HepG2 (cell line): ENCODE measurements around the gene CRKL. TPM values are rescaled to one million over a fixed set of nuclear protein-coding genes. Genes with fewer than 3 reads are reported as not detected.

ENCODE experiments used
- ATAD3A ChIP-seq: sonication (generic); formaldehyde crosslinking; IDR thresholded peaks from 2 replicates; pipeline ENCODE4 v1.4.0; 2020; ENCODE audit warnings: missing genetic modification reagents
- KDM5A ChIP-seq: fragments of 200-600 bp; sonication (generic); IDR thresholded peaks from 2 replicates; pipeline ENCODE4 v1.7.0; 2018; ENCODE audit warnings: antibody characterized with exemption, mild to moderate bottlenecking, low read length, borderline replicate concordance
- KMT2A ChIP-seq: sonication (generic); formaldehyde crosslinking; IDR thresholded peaks from 2 replicates; pipeline ENCODE4 v1.4.0; 2020; ENCODE audit warnings: missing genetic modification reagents
- MEIS1 ChIP-seq: sonication (generic); formaldehyde crosslinking; IDR thresholded peaks from 2 replicates; pipeline ENCODE4 v1.9.0; 2021; ENCODE audit warnings: mild to moderate bottlenecking, missing genetic modification reagents, moderate library complexity, borderline replicate concordance
- NFRKB ChIP-seq: fragments of 450-650 bp; IDR thresholded peaks from 2 replicates; pipeline ENCODE4 v1.6.1; 2017
- PLRG1 ChIP-seq: fragments of 450-650 bp; conservative IDR thresholded peaks from 2 replicates; pipeline ENCODE4 v1.6.1; 2016
- RBM39 ChIP-seq: fragments of 200-400 bp; formaldehyde crosslinking; IDR thresholded peaks from one replicate; pipeline ENCODE4 v1.6.1; 2018; ENCODE audit warnings: antibody characterized with exemption, mild to moderate bottlenecking, low read depth, low read length; ENCODE audit not compliant: poor library complexity, severe bottlenecking
- SALL1 ChIP-seq: sonication (generic); formaldehyde crosslinking; IDR thresholded peaks from 2 replicates; pipeline ENCODE4 v1.8.0; 2022; ENCODE audit warnings: mild to moderate bottlenecking, missing genetic modification reagents
- SIX1 ChIP-seq: sonication (generic); formaldehyde crosslinking; IDR thresholded peaks from 2 replicates; pipeline ENCODE4 v1.4.0; 2020; ENCODE audit warnings: missing genetic modification reagents, borderline replicate concordance
- SOX5 ChIP-seq: IDR thresholded peaks from 2 replicates; pipeline ENCODE4 v1.6.1; 2016; ENCODE audit warnings: borderline replicate concordance
- TAF15 ChIP-seq: fragments of 200-400 bp; formaldehyde crosslinking; IDR thresholded peaks from one replicate; pipeline ENCODE4 v1.6.1; 2018; ENCODE audit warnings: mild to moderate bottlenecking, low read depth, low read length; ENCODE audit not compliant: poor library complexity, severe bottlenecking
- TEAD2 ChIP-seq: sonication (generic); formaldehyde crosslinking; IDR thresholded peaks from 2 replicates; pipeline ENCODE4 v1.9.0; 2021; ENCODE audit warnings: missing genetic modification reagents
- ZMYM2 ChIP-seq: sonication (generic); formaldehyde crosslinking; IDR thresholded peaks from 2 replicates; pipeline ENCODE4 v1.8.0; 2022; ENCODE audit warnings: mild to moderate bottlenecking, missing genetic modification reagents
- ZNF136 ChIP-seq: sonication (generic); formaldehyde crosslinking; IDR thresholded peaks from 2 replicates; pipeline ENCODE4 v1.8.1; 2022; ENCODE audit warnings: low read depth, mild to moderate bottlenecking, moderate library complexity, missing genetic modification reagents
- ZNF263 ChIP-seq: sonication (generic); formaldehyde crosslinking; IDR thresholded peaks from 2 replicates; pipeline ENCODE4 v1.4.0; 2020; ENCODE audit warnings: missing genetic modification reagents
- ZNF367 ChIP-seq: sonication (generic); formaldehyde crosslinking; IDR thresholded peaks from 2 replicates; pipeline ENCODE4 v1.4.0; 2020; ENCODE audit warnings: missing genetic modification reagents, borderline replicate concordance
- ZNF383 ChIP-seq: sonication (generic); formaldehyde crosslinking; IDR thresholded peaks from 2 replicates; pipeline ENCODE4 v1.4.0; 2020; ENCODE audit warnings: missing genetic modification reagents, mild to moderate bottlenecking, borderline replicate concordance
- ZNF746 ChIP-seq: sonication (generic); formaldehyde crosslinking; IDR thresholded peaks from 2 replicates; pipeline ENCODE4 v1.8.0; 2022; ENCODE audit warnings: mild to moderate bottlenecking, missing genetic modification reagents
- ZSCAN30 ChIP-seq: sonication (generic); formaldehyde crosslinking; IDR thresholded peaks from 2 replicates; pipeline ENCODE4 v1.5.0; 2020; ENCODE audit warnings: mild to moderate bottlenecking, missing genetic modification reagents
- polyA plus RNA-seq, 8 experiments: library from polyadenylated mRNA; depleted of rRNA in 3 of 8; stranded (reverse) in 7 of 8; unstranded in 1 of 8; fragments of >200 nt; fragmentation: Illumina TruSeq in 4 of 8; extraction: Trizol in 4 of 8; gene quantifications; 2 replicates each; pipeline versions ENCODE4 v1.2.1 to v1.2.3, GENCODE V29; 2011 to 2016; ENCODE audit warnings: low read depth in 4 of 8, missing spikeins in 1 of 8, mixed read lengths in 1 of 8; ENCODE audit not compliant: insufficient read depth in 1 of 8
- total RNA-seq, 5 experiments: library from RNA; depleted of rRNA; stranded (reverse); fragments of >200 nt; fragmentation: Illumina TruSeq; extraction: Trizol; gene quantifications; 2 replicates each; pipeline ENCODE4 v1.2.3, GENCODE V29; 2016; ENCODE audit warnings: low read depth in 1 of 5
- TF ChIP-seq, protein P1 (sequence below): sonication (generic); formaldehyde crosslinking; IDR thresholded peaks from 2 replicates; pipeline ENCODE4 v1.5.0; 2020; ENCODE audit warnings: mild to moderate bottlenecking, missing genetic modification reagents
- TF ChIP-seq, protein P2 (sequence below): sonication (generic); formaldehyde crosslinking; IDR thresholded peaks from 2 replicates; pipeline ENCODE4 v1.8.0; 2022; ENCODE audit warnings: mild to moderate bottlenecking, missing genetic modification reagents, borderline replicate concordance
- TF ChIP-seq, protein P3 (sequence below): sonication (generic); formaldehyde crosslinking; IDR thresholded peaks from 2 replicates; pipeline ENCODE4 v1.8.1; 2023; ENCODE audit warnings: mild to moderate bottlenecking, missing genetic modification reagents
- TF ChIP-seq, protein P4 (sequence below): sonication (generic); formaldehyde crosslinking; IDR thresholded peaks from 2 replicates; pipeline ENCODE4 v1.5.0; 2020; ENCODE audit warnings: mild to moderate bottlenecking, missing genetic modification reagents
- TF ChIP-seq, protein P5 (sequence below): sonication (generic); formaldehyde crosslinking; IDR thresholded peaks from 2 replicates; pipeline ENCODE4 v1.5.0; 2020; ENCODE audit warnings: mild to moderate bottlenecking, low read depth, missing genetic modification reagents, borderline replicate concordance

Gene CRKL
- total and polyA plus RNA-seq, 2 of the 13 experiments (the other 11 are each of a cell fraction or from before 2014, with no cell fraction given) = 37.4 to 60.6 TPM

DNA sequence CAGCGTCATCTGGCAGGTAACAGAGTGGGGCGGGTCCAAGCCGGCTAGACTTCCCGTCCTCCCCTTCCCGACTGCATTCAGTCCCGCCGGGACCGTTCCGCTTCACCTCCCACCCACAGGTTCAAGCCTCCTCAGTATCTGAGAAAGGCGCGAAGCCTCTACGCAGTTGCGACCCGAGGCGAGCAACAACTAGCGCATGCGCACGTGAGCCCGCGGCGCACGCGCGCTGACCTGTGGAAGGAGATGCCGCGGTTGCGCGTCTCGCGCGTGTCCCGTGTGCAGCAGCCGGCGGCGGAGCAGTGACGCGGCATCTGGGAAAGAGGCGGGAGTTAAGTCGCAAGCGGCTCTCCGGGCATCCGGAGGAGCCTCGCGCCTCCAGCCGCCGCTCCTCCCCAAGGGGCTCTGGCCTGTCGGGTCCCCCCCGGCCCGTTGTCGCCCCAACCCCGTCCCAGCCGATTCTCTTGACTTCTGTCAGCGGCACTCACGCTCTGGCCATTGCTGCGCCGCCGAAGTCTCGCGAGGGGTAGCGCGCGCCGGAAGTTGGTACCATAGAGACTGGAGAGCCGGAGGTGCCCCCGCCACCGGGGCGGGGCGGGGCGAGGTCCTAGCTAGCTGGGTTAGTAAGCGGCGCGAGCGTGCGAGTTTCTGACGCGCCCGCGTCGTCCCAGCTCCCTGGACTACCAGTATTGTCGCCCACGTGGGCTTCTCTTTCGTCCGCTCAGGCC, 84.6 kb downstream of the CRKL start, which contains the start of gene THAP7 (continued):
- TF ChIP-seq ZMYM2 (no peak), ATAD3A (CRISPR knock-in tag) (no peak), SALL1 (peak; percentile 85), RBM39 (peak; percentile 49), TAF15 (peak; percentile 5), NFRKB (no peak), ZNF746 (peak; percentile 76), ZNF136 (CRISPR knock-in tag) (peak; percentile 13; the same call in 1 of the 2 replicates), ZNF263 (CRISPR knock-in tag) (no peak), SOX5 (CRISPR knock-in tag) (peak; percentile 29; the same call in 1 of the 2 replicates), KMT2A (CRISPR knock-in tag) (peak; percentile 68), PLRG1 (no peak), ZNF383 (CRISPR knock-in tag) (no peak), KDM5A (peak; percentile 74; the same call in 1 of the 2 replicates), SIX1 (CRISPR knock-in tag) (0 out of 2 replicates have a peak, but pooled peaks have one; percentile 24), MEIS1 (CRISPR knock-in tag) (peak; percentile 79), ZNF367 (CRISPR knock-in tag) (peak; percentile 17; the same call in 1 of the 2 replicates), ZSCAN30 (peak; percentile 93), TEAD2 (0 out of 2 replicates have a peak, but pooled peaks have one; percentile 14)
- TF ChIP-seq, protein P1, sequence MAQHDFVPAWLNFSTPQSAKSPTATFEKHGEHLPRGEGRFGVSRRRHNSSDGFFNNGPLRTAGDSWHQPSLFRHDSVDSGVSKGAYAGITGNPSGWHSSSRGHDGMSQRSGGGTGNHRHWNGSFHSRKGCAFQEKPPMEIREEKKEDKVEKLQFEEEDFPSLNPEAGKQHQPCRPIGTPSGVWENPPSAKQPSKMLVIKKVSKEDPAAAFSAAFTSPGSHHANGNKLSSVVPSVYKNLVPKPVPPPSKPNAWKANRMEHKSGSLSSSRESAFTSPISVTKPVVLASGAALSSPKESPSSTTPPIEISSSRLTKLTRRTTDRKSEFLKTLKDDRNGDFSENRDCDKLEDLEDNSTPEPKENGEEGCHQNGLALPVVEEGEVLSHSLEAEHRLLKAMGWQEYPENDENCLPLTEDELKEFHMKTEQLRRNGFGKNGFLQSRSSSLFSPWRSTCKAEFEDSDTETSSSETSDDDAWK (CRISPR knock-in tag) = no peak
- TF ChIP-seq, protein P2, sequence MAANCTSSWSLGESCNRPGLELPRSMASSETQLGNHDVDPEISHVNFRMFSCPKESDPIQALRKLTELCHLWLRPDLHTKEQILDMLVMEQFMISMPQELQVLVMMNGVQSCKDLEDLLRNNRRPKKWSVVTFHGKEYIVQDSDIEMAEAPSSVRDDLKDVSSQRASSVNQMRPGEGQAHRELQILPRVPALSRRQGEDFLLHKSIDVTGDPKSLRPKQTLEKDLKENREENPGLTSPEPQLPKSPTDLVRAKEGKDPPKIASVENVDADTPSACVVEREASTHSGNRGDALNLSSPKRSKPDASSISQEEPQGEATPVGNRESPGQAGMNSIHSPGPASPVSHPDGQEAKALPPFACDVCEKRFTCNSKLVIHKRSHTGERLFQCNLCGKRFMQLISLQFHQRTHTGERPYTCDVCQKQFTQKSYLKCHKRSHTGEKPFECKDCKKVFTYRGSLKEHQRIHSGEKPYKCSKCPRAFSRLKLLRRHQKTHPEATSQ (CRISPR knock-in tag) = no peak
- TF ChIP-seq, protein P3, sequence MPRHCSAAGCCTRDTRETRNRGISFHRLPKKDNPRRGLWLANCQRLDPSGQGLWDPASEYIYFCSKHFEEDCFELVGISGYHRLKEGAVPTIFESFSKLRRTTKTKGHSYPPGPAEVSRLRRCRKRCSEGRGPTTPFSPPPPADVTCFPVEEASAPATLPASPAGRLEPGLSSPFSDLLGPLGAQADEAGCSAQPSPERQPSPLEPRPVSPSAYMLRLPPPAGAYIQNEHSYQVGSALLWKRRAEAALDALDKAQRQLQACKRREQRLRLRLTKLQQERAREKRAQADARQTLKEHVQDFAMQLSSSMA (CRISPR knock-in tag) = no peak; the same call in 1 of the 2 replicates
- TF ChIP-seq, protein P4, sequence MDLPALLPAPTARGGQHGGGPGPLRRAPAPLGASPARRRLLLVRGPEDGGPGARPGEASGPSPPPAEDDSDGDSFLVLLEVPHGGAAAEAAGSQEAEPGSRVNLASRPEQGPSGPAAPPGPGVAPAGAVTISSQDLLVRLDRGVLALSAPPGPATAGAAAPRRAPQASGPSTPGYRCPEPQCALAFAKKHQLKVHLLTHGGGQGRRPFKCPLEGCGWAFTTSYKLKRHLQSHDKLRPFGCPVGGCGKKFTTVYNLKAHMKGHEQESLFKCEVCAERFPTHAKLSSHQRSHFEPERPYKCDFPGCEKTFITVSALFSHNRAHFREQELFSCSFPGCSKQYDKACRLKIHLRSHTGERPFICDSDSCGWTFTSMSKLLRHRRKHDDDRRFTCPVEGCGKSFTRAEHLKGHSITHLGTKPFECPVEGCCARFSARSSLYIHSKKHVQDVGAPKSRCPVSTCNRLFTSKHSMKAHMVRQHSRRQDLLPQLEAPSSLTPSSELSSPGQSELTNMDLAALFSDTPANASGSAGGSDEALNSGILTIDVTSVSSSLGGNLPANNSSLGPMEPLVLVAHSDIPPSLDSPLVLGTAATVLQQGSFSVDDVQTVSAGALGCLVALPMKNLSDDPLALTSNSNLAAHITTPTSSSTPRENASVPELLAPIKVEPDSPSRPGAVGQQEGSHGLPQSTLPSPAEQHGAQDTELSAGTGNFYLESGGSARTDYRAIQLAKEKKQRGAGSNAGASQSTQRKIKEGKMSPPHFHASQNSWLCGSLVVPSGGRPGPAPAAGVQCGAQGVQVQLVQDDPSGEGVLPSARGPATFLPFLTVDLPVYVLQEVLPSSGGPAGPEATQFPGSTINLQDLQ = peak; percentile 74
- TF ChIP-seq, protein P5, sequence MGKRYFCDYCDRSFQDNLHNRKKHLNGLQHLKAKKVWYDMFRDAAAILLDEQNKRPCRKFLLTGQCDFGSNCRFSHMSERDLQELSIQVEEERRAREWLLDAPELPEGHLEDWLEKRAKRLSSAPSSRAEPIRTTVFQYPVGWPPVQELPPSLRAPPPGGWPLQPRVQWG = peak; percentile 74; the same call in 1 of the 2 replicates
